GM19455 (cell line): ENCODE data around the gene TLE2.

ENCODE experiments used
- ATAC-seq: cut with Tn5 transposase; IDR thresholded peaks from one replicate; pipeline ENCODE4 v1.9.1; 2021; ENCODE audit not compliant: unreplicated experiment

Gene TLE2

DNA sequence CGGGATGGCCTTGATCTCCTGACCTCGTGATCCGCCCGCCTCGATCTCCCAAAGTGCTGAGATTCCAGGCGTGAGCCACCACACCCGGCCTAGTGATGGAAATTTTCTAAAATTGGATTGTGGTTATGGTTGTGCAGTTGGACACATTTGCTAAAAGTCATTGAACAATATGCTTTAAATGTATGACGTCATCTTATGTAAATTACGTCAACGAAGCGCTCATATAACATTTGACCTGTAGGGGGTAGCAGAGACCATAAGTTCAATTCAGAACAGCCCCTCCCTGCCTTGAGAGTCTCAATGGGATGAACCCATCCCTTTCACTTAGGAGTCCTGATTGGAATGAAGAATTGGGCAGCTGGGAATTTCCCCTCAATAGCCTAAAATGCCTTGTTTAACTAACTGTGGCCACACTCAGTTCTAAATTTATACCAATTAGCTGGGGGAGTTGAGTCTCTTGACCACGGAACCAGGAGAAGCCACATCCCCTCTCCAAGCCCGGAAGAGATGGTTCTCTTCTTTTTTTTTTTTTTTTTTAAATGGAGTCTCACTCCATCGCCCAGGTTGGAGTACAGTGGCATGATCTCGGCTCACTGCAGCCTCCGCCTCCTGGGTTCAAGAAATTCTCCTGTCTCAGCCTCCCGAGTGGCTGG is 66.9 kb downstream of the TLE2 start:
- no peak for ATAC-seq

DNA sequence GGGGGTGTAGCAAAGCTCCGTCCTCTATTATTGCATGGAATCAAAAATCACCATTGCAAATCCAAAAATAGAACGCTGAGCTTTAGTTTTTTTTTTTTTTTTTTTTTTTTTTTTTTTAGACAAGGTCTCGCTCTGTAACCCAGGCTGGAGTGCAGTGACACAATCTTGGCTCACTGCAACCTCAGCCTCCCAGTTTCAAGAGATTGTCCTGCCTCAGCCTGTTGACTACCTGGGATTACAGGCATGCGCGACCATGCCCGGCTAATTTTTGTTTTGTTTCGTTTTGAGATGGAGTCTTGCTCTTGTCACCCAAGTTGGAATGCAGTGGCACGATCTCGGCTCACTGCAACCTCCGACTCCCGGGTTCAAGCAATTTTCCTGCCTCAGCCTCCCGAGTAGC is 69.0 kb downstream of the TLE2 start:
- no peak for ATAC-seq

DNA sequence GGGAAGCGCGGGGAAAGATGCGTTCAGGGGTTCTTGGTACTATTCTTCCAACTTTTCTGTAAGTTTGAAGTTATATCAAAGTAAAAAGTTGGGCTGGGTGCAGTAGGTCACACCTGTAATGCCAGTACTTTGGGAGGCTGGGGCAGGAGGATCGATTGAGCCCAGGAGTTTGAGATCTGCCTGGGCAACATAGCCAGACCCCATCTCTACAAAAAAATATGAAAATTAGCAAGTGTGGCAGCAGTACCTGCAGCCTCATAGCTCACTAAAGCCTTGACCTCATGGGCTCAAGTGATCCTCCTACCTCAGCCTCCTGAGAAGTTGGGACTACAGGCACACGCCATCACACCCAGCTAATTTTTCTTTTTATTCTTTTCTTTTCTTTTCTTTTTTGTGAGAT is 71.9 kb downstream of the TLE2 start:
- ATAC-seq: no peak

DNA sequence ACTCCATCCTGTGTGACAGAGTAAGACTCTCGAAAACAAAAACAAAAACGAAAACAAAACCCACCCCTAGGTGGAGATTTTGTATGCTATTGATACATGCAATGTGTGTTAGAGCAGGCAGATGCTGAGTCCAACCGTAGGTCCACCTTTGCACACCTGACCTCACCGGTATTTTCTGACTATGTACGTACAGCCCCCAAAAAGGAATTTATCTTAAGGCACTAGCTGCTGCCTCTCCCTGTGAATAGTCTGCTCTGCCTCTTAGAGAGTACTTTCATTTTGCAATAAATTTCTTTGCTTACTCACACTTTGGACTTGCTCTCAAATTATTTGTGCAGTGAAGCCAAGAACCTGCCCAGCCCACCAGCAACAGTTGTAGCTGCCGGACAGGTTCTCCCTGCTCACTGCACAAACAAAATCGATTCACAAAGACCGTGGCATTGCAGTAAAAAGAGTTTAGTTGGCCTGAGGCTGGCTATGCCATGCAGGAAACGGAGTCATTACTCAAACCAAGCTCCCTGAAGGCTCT is 76.1 kb downstream of the TLE2 start:
- ATAC-seq: no peak

DNA sequence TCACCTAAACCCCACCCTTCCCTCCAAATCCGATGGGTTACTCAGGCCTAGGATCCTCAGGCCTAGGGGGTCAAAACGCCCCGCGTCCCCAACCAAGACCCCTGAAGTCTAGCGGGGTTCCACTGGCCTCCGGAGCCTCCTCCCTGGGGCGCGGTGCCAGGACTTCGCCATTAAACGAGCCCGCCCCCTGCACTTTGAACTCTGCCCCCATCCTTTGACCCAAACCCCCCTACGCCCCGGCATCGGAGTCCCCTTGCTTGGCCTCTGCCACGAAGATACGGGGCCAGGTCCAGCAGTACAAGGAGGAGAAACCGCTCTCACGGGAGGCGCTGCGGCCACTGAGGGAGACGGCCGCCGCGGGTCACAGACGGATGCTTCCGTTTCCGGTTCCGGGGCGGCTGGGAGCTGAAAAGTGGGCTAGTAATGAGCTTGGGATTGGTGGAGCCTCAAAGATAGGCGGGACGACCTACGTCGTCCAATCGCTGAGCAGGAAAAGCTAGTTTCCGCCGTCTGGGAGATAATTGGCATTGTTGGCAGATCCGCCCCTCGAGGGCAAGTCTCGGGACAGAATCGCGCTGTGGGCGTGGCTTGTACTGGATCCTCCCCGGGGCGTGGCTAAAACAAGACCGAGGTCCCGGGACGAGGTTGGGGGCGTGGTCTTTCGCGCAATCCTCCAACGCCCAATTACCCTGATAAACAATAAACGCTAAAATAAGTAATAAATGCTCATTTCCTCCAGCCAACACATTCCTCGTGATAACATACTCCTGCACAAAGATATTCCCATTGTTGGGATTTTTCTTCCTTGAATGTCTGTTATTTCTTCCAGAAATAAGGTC is 78.6 kb downstream of the TLE2 start:
- peak; percentile 90 for ATAC-seq

DNA sequence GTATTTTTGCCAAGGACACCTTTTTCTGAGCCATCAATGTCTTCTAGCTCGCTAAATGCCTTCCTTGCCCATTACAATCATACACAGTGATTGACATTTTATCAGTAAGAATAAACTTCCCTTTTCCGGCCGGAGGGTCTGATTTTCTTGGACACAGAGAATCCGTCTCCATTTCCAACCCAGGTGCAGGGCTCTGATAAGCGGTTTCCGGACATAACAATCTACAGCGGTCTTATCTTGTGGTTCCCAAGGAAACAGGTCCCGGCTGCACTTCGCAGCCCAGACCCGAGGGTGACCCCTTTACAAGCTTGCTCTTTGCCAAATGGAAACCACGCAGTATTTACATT is 79.2 kb downstream of the TLE2 start:
- ATAC-seq: no peak
